ENCODE results near the gene XYLT2.
"Not testable (repeated sequence)": the region's sequence is repeated elsewhere in the genome, so short reads cannot be mapped to it uniquely, and the experiment has no call there.

Gene XYLT2

DNA sequence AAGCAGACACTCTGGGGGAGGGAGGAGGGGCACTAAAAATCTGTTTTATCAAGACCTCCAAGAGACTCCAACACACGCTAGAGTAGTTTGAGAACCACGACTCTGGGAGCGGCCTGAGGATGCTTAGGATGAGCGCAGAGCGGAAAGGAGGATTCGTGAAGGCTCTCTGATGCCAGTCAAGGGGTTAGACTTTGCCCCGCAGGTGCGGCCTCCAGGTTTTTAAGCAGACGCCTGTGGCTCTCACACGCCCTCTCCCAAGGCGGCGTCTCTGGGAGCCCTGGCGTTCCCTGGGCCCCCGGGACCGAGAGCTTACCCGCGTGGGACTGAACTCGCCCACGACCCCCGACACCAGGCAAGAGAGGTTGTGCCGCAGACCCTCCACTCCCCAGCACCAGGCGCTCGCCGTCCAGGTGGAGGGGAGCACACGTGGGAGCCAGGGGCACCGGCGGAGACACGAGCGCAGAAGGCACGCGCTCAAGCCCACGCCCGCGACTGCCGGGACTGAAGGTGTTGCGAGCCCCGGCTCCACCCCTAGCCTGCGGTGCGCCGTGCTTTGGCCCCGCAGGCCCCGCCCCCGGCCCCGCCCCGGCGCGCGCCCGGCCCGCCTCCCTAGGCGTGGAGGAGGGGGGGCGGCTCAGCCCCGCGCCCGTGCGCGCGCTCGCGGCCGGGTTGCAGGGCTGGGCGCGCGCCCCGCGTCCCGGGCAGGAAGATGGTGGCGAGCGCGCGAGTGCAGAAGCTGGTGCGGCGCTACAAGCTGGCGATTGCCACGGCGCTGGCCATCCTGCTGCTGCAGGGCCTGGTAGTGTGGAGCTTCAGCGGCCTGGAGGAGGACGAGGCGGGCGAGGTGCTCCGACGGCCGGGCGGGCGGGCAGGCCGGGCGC lies at the start of gene XYLT2:
TSS of gene XYLT2 (plus strand) at position 695 of the 881 bp plus-strand sequence. CDS start at position 710, 15 bp downstream.
- peak within 1 kb of the TSS; percentile 82 for H3K27ac ChIP-seq
- TF ChIP-seq, protein P1, sequence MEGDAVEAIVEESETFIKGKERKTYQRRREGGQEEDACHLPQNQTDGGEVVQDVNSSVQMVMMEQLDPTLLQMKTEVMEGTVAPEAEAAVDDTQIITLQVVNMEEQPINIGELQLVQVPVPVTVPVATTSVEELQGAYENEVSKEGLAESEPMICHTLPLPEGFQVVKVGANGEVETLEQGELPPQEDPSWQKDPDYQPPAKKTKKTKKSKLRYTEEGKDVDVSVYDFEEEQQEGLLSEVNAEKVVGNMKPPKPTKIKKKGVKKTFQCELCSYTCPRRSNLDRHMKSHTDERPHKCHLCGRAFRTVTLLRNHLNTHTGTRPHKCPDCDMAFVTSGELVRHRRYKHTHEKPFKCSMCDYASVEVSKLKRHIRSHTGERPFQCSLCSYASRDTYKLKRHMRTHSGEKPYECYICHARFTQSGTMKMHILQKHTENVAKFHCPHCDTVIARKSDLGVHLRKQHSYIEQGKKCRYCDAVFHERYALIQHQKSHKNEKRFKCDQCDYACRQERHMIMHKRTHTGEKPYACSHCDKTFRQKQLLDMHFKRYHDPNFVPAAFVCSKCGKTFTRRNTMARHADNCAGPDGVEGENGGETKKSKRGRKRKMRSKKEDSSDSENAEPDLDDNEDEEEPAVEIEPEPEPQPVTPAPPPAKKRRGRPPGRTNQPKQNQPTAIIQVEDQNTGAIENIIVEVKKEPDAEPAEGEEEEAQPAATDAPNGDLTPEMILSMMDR (conservative IDR thresholded peaks at IDR 0.05): no peak
- no peak for TF ChIP-seq ZFX (IDR thresholded peaks at IDR 0.05)

DNA sequence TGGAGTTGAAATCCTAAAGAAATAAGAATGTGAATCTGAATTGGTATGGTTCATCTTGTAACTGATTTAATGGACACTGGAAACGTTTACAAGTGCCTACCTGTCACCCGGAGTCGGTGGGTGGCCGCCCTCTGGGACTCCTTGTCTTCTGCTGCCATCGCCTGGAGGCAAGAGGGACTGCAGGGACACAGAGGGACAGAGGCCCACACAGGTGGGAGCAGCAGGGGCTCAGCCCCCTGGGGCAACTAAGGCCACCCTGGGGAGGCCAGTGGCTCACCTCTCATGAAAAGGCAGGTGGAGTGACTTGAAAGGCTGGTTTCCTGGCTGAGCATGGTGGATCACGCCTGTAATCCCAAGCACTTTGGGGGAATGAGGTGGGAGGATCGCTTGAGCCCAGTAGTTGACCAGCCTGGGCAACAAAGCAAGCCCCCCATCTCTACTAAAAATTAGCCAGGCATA lies 48.5 kb upstream of the XYLT2 start:
- H3K27ac ChIP-seq: no peak overlapping the region
- TF ChIP-seq, protein P1 (conservative IDR thresholded peaks at IDR 0.05): peak; percentile 97
- TF ChIP-seq ZFX (IDR thresholded peaks at IDR 0.05): no peak

DNA sequence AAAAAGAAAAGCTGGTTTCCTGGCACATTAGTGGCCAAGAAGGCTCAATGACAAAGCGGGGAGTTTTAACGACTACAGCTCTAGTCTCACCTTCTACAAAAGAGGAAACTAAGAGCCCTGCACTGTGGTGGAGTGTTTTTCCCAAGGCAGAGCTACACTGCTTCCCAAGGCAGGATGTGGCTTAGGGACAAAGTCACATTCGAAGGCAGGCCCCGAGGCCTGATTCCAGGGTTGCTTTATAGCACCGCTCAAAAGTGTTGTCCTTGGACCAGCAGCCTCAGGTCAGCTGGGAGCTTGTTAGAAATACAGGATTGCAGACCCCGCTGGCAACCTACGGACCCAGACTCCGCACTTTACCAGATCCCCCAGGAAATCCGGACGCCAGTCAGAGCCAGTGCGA lies 47.9 kb upstream of the XYLT2 start:
- H3K27ac ChIP-seq: no peak overlapping the region
- TF ChIP-seq ZFX (IDR thresholded peaks at IDR 0.05): no peak
- TF ChIP-seq, protein P1 (conservative IDR thresholded peaks at IDR 0.05): no peak

DNA sequence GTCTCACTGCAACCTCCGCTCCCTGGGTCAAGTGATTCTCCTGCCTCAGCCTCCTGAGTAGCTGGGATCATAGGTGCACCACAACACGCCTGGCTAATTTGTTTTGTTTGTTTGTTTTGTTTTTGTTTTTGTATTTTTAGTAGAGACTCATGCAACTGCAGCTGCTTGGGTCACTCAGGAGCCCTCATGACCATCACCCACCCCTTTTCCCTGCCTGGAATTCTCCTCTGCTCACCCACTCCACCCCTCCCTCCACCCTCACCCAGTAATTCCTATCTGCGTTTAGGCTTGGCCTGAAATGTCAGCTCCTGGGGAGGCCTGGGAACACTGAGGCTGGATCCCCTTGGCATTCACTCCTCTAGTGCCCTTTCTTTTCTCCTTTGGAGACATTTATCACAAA lies 46.1 kb upstream of the XYLT2 start:
- H3K27ac ChIP-seq: no peak overlapping the region
- no peak for TF ChIP-seq ZFX (IDR thresholded peaks at IDR 0.05)
- TF ChIP-seq, protein P1 (conservative IDR thresholded peaks at IDR 0.05): no peak

DNA sequence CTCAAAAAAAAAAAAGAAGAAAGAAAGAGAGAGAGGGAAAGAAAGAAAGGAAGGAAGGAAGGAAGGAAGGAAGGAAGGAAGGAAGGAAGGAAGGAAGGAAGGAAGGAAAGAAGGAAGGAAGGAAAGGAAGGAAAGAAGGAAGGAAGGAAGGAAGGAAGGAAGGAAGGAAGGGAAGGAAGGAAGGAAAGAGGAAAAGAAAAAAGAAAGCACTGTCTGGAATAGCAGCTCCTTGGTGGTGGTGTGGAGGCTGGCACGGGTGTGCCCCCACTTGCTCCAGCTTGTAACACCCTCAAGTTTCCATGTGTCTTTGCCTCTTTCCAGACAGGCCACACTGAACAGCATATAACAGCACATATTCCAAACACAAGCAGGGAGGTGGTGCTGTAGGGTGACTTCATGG lies 45.1 kb upstream of the XYLT2 start:
- not testable (repeated sequence) for H3K27ac ChIP-seq

DNA sequence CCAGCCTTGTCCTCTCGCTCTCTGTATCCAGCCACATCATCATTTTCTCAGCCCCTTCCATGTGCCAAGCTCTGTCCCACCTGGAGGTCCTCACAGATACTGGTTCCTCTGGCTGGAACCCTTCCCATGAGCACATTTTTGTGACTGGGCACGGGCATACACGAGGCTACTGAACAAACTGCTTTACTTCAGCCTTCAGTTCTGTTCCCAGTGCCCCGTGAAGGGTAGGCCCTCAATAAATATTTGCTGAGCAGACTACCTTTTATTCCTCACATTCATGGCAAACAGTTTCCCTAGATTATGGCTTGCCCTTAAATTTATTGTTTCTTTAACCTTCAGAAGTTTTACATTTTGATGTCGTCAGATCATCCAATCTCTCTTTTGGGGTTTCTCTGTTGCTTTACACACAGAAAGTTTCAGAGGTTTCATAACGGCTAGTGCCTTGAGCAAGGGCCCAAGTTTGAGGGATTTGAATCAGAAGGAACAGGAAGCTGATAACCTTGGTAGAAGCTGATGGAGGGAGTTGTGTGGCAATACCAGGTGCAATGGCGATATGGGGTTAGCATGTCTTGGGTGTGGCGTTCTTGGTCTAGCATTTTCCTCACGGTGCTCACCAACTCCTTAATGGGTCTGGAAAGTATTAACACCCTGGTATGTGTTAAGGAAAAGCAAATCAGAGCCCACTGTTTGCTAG lies 43.9 kb upstream of the XYLT2 start:
- no peak for TF ChIP-seq ZFX (IDR thresholded peaks at IDR 0.05)
- TF ChIP-seq, protein P1 (conservative IDR thresholded peaks at IDR 0.05): no peak
- no peak overlapping the region for H3K27ac ChIP-seq

DNA sequence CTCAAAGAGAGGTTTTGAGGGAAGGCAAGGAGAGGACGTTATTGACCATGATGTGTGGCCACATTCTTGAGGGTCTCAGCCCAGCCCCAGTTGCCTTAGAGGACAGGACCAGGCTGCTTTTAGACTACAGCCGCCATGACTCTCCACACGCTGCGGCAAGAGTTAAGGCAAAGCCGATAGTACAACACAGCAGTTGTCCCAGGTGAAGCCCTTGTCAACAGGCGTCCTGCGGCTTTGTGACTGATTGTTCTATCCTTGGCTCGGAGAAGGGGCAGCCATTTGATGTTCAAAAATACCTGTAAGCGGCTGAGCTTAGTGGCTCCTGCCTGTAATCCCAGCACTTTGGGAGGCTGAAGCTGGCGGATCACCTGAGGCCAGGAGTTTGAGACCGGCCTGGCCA lies 42.9 kb upstream of the XYLT2 start:
- no peak overlapping the region for H3K27ac ChIP-seq
- TF ChIP-seq, protein P1 (conservative IDR thresholded peaks at IDR 0.05): no peak
- TF ChIP-seq ZFX (IDR thresholded peaks at IDR 0.05): no peak

All from C4-2B (cell line).